M059J (cell line): ENCODE results near the gene HKDC1. TPM values are rescaled to one million over a fixed set of nuclear protein-coding genes. Genes with fewer than 3 reads are reported as not detected.
A peak's percentile ranks its signal among the peaks of the same experiment; 100 is the strongest.
"Not testable (repeated sequence)": the region's sequence is repeated elsewhere in the genome, so short reads cannot be mapped to it uniquely, and the experiment has no call there.

Source experiments
- DNase-seq: peaks from one replicate; pipeline ENCODE4 v3.0.0-alpha.2; 2012; ENCODE audit warnings: low read depth
- total RNA-seq: library from RNA; depleted of rRNA; stranded (reverse); fragments of >200 nt; shearing (Covaris generic); gene quantifications from 2 replicates; pipeline ENCODE4 v1.2.3, GENCODE V29; 2014

Gene HKDC1
- total RNA-seq, 1 experiment from 2014 or later, result 3.4 TPM

DNA sequence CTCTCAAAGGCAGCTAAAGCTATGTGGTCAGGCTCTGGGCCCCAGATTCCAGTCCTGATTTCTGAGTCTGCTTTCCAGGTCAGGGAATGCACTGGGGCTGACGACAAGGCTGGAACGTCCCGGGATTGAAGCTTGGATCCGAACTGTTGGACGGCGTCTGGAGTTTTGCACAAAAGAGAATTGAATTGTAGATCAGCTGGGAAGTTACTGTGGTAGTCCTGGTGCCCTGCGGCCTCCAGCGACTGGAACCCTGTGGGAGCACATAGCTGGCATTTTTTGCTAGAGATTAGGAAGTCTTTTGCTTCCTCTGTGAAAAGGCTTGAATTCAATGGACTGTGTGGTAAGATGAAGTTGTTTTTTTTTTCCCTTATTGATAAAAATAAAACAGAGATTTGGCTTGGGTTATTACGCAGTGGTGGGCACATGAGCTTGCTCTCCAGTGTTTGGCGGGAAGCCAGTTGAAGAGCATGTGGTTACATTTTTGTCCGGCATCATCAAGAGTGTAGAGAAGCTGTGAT, 58.4 kb downstream of the HKDC1 start, which contains the start of gene HK1:
Gene HK1, plus strand, starts transcription at position 51 of the 518 bp plus-strand sequence.
- peak; percentile 29 for DNase-seq

DNA sequence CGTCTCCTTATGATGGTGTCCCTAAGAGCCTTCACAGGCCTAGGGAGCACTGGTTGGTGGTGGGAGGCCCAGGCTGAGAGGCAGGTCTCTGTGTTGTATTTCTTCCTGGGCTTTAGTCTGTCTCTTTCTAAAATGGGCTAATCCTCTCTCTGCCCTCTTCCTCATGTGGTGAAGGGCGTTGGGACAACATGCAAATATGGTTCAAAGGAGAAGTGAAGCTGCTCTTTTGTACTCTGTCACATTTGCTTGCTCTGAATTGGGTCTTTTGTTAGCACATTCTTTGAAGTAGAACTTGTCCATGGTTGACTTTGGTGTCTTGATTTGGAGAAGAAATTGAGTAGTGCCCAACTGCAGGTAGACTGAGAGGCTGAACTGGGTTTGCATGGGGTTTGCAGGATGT, 59.0 kb downstream of the HKDC1 start:
- no peak for DNase-seq

DNA sequence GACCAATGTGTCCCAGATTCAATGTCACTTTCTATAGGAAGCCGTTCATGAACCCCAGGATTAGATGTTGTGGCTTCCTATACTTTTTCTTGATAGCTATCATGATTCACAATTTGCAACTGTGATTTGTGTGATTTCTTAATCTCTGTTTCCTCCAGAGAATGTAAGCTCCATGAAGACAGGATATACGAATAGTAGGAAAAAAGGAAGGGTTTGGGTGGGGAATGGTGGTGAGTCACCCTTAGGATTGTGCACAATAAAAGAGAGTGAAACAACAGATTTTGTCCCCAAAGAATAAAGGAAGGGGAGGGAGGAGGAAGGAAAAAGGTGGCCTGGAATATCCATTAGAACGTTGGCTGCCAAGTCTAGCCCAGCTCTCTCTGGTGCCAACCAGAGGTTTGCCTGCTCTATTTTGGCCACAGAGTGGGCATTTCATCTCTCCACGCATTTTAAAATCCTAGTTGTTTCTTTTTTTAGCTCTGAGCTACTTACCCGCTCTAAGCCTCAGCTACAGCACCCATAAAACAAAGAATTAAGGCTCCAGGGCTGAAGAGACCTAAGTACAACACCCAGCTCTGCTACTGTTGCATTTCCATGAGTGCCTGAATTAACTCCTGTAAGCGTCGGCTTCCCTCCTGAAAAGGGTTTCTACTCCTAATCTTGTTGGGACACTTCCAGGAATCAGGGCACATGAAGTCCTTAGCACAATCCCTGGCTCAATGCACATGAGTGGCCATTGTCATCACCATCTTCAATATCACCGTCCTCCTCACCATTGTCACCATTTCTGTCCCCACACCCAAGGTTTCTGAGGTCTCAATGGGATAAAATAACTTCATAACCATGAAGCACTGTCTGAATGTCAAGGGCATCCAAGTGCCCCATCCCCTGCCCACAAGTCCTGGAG, 61.6 kb downstream of the HKDC1 start:
- no peak for DNase-seq

DNA sequence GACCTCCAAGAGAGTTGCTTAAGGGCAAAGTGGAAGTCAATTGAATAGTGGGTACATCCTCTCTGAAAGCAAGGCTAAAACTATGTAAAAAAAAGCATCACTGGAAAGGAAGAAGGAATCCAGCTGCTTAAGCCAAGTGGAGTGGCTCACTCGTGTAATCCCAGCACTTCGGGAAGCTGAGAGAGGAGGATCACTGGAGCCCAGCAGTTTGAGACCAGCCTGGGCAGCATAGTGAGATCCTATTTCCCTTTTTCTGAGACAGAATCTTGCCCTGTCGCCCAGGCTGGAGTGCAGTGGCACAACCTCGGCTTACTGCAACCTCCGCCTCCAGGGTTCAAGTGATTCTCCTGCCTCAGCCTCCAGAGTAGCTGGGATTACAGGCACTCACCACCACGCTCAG, 64.3 kb downstream of the HKDC1 start:
- DNase-seq, result not testable (repeated sequence)

DNA sequence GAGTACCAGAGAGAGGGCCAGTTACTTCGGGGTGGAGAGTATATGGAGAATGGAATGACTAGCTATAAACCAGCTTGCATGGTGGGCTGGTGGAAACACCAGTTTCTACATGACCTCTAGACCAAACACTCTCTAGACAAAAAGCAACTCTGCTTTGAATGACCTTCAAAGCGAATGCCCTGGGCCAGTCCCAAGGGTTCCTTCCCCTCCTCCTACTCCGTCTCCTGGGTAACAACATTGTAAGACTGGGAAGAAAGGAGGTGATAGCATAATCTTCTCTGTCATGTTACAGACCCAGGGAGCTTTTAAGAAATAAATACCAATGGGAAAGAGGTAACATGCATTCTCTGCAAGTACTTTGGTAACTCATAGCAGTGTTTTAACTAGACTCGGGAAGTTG, 65.6 kb downstream of the HKDC1 start:
- DNase-seq, result no peak

DNA sequence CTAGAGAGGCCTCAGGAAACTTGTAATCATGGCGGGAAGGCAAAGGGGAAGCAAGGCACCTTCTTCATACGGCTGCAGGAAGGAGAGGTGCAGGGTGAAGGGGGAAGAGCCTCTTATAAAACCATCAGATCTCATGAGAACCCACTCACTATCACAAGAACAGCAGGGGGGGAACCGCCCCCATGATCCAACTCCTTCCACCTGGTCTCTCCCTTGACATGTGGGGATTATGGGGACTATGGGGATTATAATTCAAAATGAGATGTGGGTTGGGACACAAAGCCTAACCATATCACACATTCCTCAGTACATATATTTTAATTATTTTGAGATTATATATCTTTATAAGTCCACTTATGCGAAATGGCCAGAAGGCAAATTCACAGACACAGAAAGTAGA, 67.0 kb downstream of the HKDC1 start:
- DNase-seq, result no peak

DNA sequence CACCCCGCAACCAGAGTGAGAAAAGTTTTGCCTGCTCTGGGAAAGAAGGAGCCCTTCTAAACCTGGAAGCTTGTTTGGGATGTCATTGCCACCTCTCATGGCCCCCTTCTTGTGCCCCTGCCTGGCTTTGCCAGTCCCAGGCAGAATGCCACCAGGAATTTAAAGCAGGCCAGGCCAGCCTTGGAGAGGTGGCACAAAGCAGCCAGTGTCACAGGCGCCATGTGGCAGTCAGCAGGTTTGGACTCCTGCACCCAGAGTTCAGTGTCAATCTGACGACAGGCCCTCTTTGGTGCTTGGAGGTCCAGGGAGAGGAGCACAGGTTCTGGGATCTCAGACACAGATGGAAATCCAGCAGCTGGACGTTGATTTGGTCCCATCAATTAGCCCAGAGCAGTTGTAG, 70.9 kb downstream of the HKDC1 start:
- no peak for DNase-seq

DNA sequence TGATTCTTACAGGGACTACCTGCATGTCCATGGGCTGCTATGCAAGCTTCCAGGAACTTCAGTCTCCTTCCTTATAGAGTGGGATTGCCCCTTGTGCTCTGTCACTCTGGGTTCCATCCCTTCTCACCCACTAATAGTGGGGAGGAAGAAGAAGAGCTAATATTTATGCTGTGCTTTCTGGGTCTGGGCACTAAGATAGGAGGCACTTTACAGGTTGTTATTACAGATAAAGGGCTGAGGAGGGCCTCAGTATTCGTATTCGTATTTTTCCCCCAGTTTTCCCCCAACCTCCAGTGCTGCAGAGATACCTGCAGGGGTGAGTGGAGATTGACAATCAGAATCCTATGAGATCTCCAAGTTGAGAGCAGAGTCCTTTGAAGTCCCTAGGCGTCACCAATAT, 72.3 kb downstream of the HKDC1 start:
- DNase-seq, result no peak

DNA sequence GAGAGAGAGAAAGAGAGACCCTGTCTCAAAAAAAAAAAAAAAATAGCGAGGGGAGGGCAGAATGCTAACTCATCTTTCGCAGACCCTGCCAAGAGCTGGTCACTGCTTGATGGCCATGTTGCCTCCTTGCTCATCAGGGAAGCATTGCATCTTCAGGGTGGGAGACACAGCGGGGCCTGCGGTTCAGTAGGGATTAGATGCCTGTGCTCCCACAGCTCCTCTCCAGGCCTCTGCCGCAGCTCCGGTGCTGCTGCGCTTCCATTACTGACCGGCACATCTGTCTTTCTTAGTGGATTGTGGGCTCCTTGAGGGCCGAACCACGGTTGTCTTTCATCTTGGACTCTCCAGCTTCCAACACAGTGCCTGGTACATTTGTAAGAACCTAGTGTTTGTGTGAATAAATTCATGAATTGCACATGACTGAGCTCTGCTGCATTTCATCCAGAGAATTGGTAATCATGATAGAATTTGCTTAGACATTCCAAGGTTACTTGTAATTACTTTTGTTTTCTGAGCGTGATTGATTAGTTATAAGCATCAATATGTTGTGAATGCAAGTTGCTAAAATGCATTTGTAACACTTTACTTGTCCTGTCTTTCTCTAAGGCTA, 75.0 kb downstream of the HKDC1 start:
- no peak for DNase-seq

DNA sequence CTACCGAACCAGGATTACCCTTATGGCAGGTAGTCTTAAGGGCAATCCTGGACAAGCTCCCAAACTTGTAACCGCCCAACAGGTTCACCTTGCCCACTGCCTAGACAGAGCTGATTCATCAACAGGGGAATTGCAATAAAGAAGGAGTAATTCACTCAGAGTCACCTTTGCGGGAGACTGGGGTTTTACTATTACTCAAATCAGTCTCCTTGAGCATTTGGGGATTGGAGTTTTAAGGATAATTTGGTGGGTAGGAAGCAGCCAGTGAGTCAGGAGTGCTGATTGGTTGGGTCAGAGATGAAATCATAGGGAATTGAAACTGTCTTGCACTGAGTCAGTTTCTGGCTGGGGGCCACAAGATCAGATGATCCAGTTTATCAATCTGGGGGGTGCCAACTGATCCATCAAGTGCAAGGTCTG, 83.5 kb downstream of the HKDC1 start:
- peak; percentile 48 for DNase-seq

DNA sequence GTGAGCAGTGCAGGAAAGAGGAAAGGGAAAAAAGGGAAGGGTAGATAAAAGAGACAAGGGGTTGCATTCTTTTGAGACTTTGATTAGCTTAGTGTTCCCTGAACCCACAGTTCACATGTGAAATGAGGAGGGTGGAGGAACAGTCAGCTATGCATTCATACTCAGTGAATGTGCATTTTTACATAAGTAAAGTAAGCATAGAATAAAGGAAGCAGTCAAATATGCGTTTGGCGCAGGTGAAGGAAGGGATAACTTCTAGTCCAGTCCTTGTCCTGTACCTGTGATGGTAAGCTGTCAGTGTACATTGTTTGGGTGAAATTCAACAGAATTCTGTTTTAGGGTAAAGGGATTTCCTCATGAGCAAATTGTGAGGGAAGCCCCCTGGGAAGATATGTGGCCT, 86.3 kb downstream of the HKDC1 start:
- no peak for DNase-seq

DNA sequence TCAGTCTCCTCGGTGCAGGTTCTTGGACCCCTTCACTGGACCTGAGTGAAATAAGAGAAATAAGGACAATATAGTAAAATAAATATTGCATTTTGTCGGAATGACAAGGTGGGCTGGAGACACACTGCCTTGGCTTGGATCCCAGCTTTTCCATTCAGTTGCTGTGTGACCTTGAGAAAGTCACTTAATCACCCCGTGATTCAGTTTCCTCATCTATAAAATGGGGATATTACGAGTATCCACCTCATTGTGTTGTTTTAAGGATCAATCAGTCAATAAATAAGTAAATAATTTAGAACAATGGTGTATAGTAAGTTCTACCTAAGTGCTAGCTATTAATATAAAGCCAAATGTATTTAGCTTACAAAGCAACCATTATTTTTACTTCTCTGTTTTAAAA, 87.3 kb downstream of the HKDC1 start:
- no peak for DNase-seq

DNA sequence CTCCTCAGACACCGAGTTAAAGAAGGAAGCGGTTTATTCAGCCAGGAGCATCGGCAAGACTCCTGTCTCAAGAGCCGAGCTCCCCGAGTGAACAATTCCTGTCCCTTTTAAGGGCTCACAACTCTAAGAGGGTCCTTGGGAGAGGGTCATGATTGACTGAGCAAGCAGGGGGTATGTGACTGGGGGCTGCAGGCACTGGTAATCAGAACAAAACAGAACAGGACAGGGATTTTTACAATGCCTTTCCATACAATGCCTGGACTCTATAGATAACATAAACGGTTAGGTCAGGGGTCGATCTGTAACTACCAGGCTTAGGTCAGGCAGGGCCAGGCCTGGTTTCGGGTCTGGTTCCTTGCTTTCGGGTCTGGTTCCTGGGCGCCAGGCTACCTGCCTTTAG, 88.2 kb downstream of the HKDC1 start:
- DNase-seq, result not testable (repeated sequence)

DNA sequence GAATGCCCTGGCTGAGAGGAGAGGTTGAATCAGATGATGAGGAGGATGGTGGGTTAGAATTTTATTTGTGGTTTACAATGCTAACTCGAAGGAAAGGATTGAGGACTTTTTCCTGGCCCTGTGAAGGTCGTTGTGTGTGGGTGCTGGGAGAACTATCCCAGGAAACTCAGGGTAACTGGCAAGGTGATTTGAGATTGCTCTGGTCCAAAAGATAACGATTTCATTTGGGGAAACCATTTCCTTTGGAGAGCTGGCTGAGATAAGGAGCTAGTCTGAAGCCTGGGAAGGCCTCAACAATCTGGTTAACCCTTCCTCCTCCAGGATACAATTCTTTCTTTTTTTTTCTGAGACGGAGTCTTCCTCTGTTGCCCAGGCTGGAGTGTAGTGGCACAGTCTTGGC, 91.2 kb downstream of the HKDC1 start:
- no peak for DNase-seq

DNA sequence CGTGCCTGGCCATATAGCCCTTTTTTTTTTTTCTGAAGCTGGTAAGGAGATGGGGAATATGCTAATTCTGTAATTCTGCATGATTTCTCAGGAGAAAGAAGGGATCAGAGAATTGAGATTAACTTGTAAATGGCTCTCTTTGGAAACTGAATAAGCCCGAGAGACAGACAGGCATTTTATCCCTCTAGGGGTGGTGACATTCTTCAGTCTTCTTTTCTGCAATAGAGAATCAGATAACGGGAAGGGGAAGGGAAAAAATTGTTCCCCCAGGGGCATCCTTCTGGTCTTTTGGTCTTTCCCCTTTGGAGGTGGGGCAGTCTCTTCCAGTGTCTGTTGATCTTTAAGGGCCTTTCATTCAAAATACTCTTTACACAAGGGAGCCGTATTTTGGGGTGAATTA, 92.4 kb downstream of the HKDC1 start:
- DNase-seq, result no peak

DNA sequence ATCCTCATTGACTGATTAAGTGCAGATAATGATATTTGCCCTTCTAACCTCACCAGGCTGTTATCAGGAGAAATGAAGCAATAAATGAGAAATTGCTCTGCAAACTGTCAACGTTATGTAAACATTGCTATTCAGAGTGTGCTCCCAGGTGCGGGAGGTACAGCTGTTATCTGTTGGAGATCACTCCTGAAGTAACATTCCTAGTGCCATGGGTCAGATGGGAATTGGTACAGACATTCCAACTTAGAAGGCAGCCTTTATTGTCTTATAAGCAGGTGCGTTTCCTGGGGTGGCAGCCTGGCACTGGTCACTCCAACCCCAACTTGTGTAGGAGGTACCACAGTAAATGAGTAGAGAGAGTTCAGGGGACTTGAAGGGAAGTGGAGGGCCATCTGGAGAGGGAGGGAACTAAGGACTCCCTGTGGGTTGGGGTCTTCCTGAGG, 95.0 kb downstream of the HKDC1 start:
- DNase-seq, result no peak

DNA sequence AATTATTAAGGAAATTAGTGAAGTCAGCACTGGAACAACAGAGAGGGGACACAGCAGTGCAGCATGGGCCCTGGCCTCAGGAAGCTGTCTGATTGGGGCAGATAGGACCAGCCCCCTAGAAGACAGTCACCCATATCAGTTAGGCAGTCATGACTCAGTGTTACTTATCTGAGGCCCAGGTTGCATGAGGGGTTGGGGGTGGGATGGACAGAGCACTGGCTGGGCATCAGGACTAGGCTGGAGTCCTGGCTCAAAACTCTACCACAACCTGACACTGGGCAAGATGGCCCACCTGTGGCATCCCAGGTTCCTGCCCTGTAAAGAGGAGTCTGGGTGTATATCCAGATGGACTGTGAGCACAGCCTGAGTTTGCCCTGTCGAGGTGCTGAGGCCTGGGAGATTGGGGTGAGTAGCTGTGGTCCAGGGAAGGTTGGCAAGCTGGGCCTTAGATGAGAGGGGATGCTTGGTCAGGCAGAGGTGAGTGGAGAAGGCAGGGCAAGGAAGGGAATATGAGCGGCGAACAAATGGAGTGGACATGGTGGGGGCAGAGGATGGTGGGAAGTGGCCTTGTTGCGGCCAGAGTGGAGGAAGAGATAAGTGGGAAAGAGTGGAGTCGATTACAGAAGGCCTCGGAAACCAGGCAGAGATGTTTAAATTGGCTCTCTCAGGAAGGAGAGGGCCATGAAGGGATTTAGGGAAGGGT, 95.6 kb downstream of the HKDC1 start:
- no peak for DNase-seq

DNA sequence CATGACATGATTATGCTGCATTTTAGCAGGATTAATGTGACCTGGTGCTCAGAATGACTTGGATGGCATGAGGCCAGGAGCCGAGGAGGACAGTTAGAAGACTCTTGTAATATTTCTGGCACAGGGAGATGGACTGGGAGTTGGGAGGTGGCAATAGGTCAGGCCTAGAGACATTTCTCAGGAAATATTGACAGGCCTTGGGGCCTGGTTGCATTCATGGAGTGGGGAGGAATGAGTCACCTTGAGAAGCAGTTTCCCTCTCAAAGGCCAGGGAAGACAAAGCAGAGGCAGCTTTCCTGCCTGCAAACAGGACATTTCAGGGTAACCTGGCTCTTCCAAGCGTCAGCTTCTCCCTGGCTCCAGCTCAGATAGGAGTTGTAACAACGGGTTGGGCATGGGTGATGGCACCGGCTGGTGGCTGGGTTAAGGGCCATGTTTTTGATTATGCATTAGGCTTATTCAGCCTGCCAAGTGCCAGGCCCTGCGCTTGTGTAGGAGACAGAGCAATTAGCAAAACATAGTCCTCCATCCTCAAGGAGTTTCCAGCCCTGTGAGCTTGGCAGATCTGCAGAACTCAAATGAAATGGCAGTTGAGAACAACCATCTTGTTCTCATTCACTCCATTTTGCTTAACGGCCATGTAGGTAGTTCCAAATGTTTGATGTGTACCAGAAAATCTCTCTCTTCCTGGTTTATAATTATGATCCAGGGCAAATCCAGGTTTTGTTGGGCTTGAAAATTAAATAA, 96.4 kb downstream of the HKDC1 start:
- peak; percentile 85 for DNase-seq
